HAP-1 (cell line): ENCODE measurements around the gene AGRN.

Source experiments
- DNase-seq, 2 experiments: peaks; one replicate each; pipeline ENCODE4 v3.0.0-alpha.2; 2016 to 2020; ENCODE audit warnings: low spot score in 2 of 2
- H3K27me3 ChIP-seq: fragments of 250-450 bp; sonication (Bioruptor Pico); 2 replicates; pipeline ENCODE4 v1.5.1; 2020; ENCODE audit warnings: low read depth, mild to moderate bottlenecking, moderate library complexity
- H3K36me3 ChIP-seq: fragments of 250-450 bp; sonication (Bioruptor Pico); replicated peaks from 2 replicates; pipeline ENCODE4 v1.5.1; 2020; ENCODE audit warnings: mild to moderate bottlenecking
- H3K4me1 ChIP-seq: fragments of 250-450 bp; sonication (Bioruptor Pico); 2 replicates; pipeline ENCODE4 v1.5.1; 2020; ENCODE audit warnings: mild to moderate bottlenecking
- H3K4me3 ChIP-seq: fragments of 250-450 bp; sonication (Bioruptor Pico); 2 replicates; pipeline ENCODE4 v1.5.1; 2020; ENCODE audit warnings: mild to moderate bottlenecking, moderate library complexity
- H3K9me3 ChIP-seq: fragments of 250-450 bp; sonication (Bioruptor Pico); 2 replicates; pipeline ENCODE4 v1.5.1; 2020; ENCODE audit warnings: mild to moderate bottlenecking, moderate library complexity
- in situ Hi-C: fragments of 300-500 bp; cut with MboI; formaldehyde crosslinking; loops from 3 replicates; pipeline ENCODE4 v1.14.3; 2020; ENCODE audit warnings: low sequenced_read_pairs, inconsistent platforms, mixed read lengths

Gene AGRN

DNA sequence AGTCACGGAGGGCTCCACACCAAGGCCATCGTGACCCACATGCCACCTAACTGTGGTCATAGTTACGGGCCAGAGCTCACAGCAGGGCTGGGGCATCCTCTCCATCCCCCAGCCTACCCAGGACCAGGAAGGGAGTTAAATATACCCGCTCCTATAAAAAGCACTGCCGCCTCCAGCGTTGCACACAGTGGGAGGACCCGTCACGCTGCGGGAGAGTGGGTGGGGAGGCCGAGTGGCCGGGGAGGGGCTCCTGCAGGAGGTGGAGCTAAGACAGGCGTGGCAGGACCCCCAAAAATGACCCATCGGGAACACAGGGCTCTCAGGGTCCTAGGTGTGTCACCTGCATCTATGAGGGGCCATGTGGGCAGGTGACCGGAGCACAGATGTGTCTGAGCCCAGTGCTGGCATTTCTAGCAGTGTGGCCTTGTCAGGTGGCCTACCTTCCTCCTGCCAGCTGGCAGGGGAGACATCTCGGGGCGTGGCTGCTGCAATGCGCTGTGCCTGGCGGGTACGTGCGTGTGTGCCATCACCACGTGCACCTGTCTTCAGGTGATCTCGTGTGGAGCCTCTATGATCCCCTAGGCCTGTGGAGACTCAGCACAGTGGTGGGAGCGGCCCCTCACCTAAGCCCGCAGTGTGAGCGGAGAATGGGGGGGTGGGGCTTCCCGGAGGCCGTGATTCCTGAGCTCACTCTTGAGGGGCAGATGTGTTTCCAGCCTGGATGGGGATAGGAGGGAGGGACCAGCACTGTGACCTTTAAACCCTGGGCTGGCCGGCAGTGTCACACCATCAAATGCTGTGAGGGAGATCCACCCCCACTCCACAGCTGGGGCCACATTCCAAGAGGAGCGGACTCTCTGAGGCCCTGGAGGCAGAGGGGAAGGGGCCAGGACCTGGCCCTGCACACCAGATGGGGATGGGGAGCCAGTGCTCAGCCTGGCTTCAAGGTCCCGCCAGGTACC lies 17.7 kb downstream of the AGRN start:
- H3K27me3 ChIP-seq = no peaks in the 10 kb centered on the region

GRCh38 chr1:1038694-1039093 lies 18.8 kb downstream of the AGRN start:
- DNase-seq = no peak
- Histone ChIP-seq H3K27me3 (no peaks in the 10 kb centered on the region), H3K4me1 (peaks cover 10% of the 10 kb centered on the region), H3K9me3 (no peaks in the 10 kb centered on the region), H3K4me3 (no peak overlapping the region), H3K36me3 (peaks cover 22% of the 10 kb centered on the region)
- in situ Hi-C loops = no loop called here

More for the DNA sequence above, 17.7 kb downstream of the AGRN start:
- in situ Hi-C loops = no loop called here
- Histone ChIP-seq H3K4me1 (peaks cover 11% of the 10 kb centered on the region), H3K9me3 (no peaks in the 10 kb centered on the region), H3K36me3 (peaks cover 12% of the 10 kb centered on the region), H3K4me3 (no peak overlapping the region)
- no peak for DNase-seq

DNA sequence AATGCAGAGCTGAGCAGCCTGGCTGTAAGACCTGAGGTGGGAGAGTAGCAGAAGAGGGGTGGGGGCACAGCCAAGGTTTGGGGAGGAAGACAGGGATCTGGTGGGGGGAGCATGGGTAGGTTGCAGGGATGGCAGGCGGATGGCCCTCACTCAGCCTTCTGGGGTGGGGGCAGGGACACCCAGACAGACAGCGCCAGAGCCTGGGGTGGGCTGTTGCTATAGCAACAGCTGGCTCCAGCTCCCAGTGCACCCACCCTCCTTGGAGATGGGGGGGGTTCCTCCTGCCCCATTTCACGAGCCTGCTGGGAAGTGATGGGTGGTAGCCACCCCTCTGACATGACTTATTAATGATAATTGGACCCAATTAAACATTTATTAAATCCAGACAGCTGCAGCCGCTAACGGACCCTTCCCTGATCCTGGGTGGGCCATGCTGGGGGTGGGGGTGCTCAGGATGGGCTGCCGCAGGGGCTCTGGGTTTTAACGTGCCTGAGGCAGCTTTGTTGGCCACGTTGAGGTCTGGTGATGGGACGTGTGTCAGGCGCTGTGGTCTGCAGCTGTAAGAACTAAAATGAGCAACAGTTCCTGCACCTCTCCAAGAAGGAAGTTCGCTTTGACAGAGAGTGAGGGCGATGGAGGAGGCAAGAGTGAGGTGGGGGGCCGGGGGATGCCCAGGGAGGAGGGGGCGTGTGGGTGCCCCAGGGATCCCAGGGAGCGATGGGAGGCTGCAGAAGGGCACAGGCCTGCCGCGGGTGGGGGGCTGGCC lies 19.4 kb downstream of the AGRN start:
- no peak overlapping the region for H3K4me3 ChIP-seq
- in situ Hi-C loops = no loop called here

GRCh38 chr1:1040004-1040991 lies 20.4 kb downstream of the AGRN start:
- H3K27me3 ChIP-seq = no peaks in the 10 kb centered on the region
- in situ Hi-C loops = no loop called here
- DNase-seq = peak; percentile 80 to 90
- H3K9me3 ChIP-seq = no peaks in the 10 kb centered on the region
- H3K36me3 ChIP-seq = peaks cover 37% of the 10 kb centered on the region
- peak overlapping the region; percentile 23 for H3K4me3 ChIP-seq
- peaks cover 7% of the 10 kb centered on the region for H3K4me1 ChIP-seq

More for the DNA sequence above, 19.4 kb downstream of the AGRN start:
- H3K9me3 ChIP-seq = no peaks in the 10 kb centered on the region
- DNase-seq = no peak
- peaks cover 27% of the 10 kb centered on the region for H3K36me3 ChIP-seq
- H3K27me3 ChIP-seq = no peaks in the 10 kb centered on the region
- H3K4me1 ChIP-seq = peaks cover 8% of the 10 kb centered on the region

DNA sequence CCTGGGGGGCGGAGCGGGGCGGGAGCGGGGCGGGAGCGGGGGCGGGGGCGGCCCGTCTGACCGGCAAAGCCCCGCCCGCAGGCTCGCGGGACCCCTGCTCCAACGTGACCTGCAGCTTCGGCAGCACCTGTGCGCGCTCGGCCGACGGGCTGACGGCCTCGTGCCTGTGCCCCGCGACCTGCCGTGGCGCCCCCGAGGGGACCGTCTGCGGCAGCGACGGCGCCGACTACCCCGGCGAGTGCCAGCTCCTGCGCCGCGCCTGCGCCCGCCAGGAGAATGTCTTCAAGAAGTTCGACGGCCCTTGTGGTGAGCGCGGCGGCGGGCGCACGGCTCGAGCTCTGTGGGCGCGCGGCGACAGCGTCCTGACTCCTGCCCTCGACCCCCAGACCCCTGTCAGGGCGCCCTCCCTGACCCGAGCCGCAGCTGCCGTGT lies 21.2 kb downstream of the AGRN start:
- H3K4me3 ChIP-seq = no peak overlapping the region
- no peaks in the 10 kb centered on the region for H3K27me3 ChIP-seq
- peaks cover 39% of the 10 kb centered on the region for H3K36me3 ChIP-seq
- H3K9me3 ChIP-seq = no peaks in the 10 kb centered on the region
- DNase-seq = no peak
- in situ Hi-C loops = no loop called here
- peaks cover 7% of the 10 kb centered on the region for H3K4me1 ChIP-seq

- in situ Hi-C loops = no loop called here
- H3K36me3 ChIP-seq = peaks cover 44% of the 10 kb centered on the region
Observed at GRCh38 chr1:1041873-1042272, 22.0 kb downstream of the AGRN start.

DNA sequence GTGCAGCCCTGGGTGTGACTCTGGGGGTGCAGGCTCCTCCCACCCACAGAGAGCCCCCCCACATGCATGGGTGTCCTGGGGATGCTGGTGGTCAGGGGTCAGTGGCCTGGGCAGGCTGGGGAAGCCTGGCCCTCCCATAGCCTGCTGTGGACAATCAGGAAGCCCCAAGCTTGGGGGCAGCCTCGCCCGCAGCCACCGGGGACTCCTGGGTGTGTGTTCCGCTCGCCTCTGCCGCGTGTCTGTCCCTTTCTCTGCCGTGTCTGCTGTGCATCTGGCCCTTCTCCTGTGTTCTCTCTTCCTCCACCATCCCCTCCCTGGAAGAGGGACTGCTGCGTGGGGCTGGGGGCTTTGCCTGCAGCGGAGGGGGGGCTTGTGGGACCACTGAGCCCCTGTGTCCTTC lies 22.9 kb downstream of the AGRN start:
- Histone ChIP-seq H3K9me3 (no peaks in the 10 kb centered on the region), H3K4me1 (peaks cover 7% of the 10 kb centered on the region), H3K4me3 (no peak overlapping the region), H3K27me3 (no peaks in the 10 kb centered on the region), H3K36me3 (peaks cover 52% of the 10 kb centered on the region)
- in situ Hi-C loops = no loop called here
- DNase-seq = no peak

More at GRCh38 chr1:1041873-1042272, 22.0 kb downstream of the AGRN start:
- Histone ChIP-seq H3K4me1 (peaks cover 7% of the 10 kb centered on the region), H3K4me3 (no peak overlapping the region), H3K27me3 (no peaks in the 10 kb centered on the region), H3K9me3 (no peaks in the 10 kb centered on the region)
- no peak for DNase-seq

DNA sequence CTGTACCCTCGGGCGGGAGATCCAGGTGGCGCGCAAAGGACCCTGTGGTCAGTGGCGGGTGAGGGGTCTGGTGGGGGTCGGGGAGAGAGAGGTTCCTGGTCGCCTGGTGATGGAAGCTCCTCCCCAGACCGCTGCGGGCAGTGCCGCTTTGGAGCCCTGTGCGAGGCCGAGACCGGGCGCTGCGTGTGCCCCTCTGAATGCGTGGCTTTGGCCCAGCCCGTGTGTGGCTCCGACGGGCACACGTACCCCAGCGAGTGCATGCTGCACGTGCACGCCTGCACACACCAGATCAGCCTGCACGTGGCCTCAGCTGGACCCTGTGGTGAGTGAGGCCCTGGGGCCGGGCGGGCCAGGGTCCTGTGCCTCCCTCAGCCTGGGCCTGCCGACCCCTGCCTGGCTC lies 23.5 kb downstream of the AGRN start:
- no peaks in the 10 kb centered on the region for H3K9me3 ChIP-seq
- no peak for DNase-seq
- no peaks in the 10 kb centered on the region for H3K27me3 ChIP-seq
- H3K36me3 ChIP-seq = peaks cover 52% of the 10 kb centered on the region
- peaks cover 7% of the 10 kb centered on the region for H3K4me1 ChIP-seq
- H3K4me3 ChIP-seq = no peak overlapping the region
- in situ Hi-C loops = no loop called here

- in situ Hi-C loops = no loop called here
- Histone ChIP-seq H3K9me3 (no peaks in the 10 kb centered on the region), H3K36me3 (peaks cover 52% of the 10 kb centered on the region), H3K4me1 (peaks cover 7% of the 10 kb centered on the region), H3K27me3 (no peaks in the 10 kb centered on the region), H3K4me3 (no peak overlapping the region)
- DNase-seq = no peak
Observed at GRCh38 chr1:1043921-1044320, 24.0 kb downstream of the AGRN start.

- peaks cover 52% of the 10 kb centered on the region for H3K36me3 ChIP-seq
- in situ Hi-C loops = no loop called here
- no peaks in the 10 kb centered on the region for H3K27me3 ChIP-seq
- no peak for DNase-seq
- no peak overlapping the region for H3K4me3 ChIP-seq
- H3K4me1 ChIP-seq = peaks cover 7% of the 10 kb centered on the region
- H3K9me3 ChIP-seq = no peaks in the 10 kb centered on the region
Observed at GRCh38 chr1:1044455-1045078, 24.6 kb downstream of the AGRN start.

GRCh38 chr1:1045129-1045528 lies 25.2 kb downstream of the AGRN start:
- DNase-seq = no peak
- H3K36me3 ChIP-seq = peaks cover 52% of the 10 kb centered on the region
- in situ Hi-C loops = no loop called here

GRCh38 chr1:1046243-1046642 lies 26.3 kb downstream of the AGRN start:
- in situ Hi-C loops = no loop called here

More at GRCh38 chr1:1045129-1045528, 25.2 kb downstream of the AGRN start:
- Histone ChIP-seq H3K27me3 (no peaks in the 10 kb centered on the region), H3K4me1 (peaks cover 4% of the 10 kb centered on the region), H3K9me3 (no peaks in the 10 kb centered on the region), H3K4me3 (no peak overlapping the region)

GRCh38 chr1:1046767-1047166 lies 26.8 kb downstream of the AGRN start:
- Histone ChIP-seq H3K4me1 (no peaks in the 10 kb centered on the region), H3K9me3 (no peaks in the 10 kb centered on the region), H3K4me3 (no peak overlapping the region), H3K36me3 (peaks cover 64% of the 10 kb centered on the region), H3K27me3 (no peaks in the 10 kb centered on the region)
- DNase-seq = no peak
- in situ Hi-C loops = no loop called here

More at GRCh38 chr1:1046243-1046642, 26.3 kb downstream of the AGRN start:
- Histone ChIP-seq H3K4me3 (no peak overlapping the region), H3K4me1 (no peaks in the 10 kb centered on the region), H3K9me3 (no peaks in the 10 kb centered on the region), H3K27me3 (no peaks in the 10 kb centered on the region), H3K36me3 (peaks cover 59% of the 10 kb centered on the region)
- DNase-seq = no peak
